Measurements from ENCODE around the gene SNAP25. TPM values are rescaled to one million over a fixed set of nuclear protein-coding genes. Genes with fewer than 3 reads are reported as not detected.

The SNAP25 gene
- total RNA-seq, 1 experiment from 2014 or later: not detected

GRCh38 chr20:10306440-10307358, 88.1 kb downstream of the SNAP25 start:
- Histone ChIP-seq H4K20me1 (ENCODE audit: insufficient read depth) (no peaks in the 10 kb centered on the region), H3K4me3 (no peak overlapping the region), H3K9me2 (ENCODE audit: insufficient read depth) (no peaks in the 10 kb centered on the region), H3K4me2 (peak overlapping the region; percentile 55), H3K27me3 (ENCODE audit: insufficient read depth, low read depth) (no peaks in the 10 kb centered on the region), H2AFZ (no peak overlapping the region), H3K4me1 (replicated peaks; ENCODE audit: insufficient read depth) (peaks cover 59% of the 10 kb centered on the region), H3K27ac (peak overlapping the region; percentile 43), H3F3A (ENCODE audit: insufficient read depth, low read depth) (peaks cover 20% of the 10 kb centered on the region), H3K9me3 (ENCODE audit: insufficient read depth, low read depth) (0 out of 2 replicates have a peak, but pooled peaks cover 2% of the 10 kb centered on the region), H3K79me2 (ENCODE audit: low read depth) (no peaks in the 10 kb centered on the region), H3K36me3 (ENCODE audit: low read depth) (no peaks in the 10 kb centered on the region)
- POLR2A ChIA-PET (ENCODE audit: unreplicated experiment): interaction anchor here (0.5 to 0.7 kb wide), 4 partner anchors 35 to 871 kb away, joined by 3 to 4 read pairs (median 3); partner anchors contain the start of gene SLX4IP
- intact Hi-C loops (cut with micrococcal nuclease; ENCODE audit: unreplicated experiment): loop anchor here (5.0 kb wide), 1 partner anchor 111 kb away; no protein-coding TSS in a partner anchor
- BruUV-seq (replicated peaks): no TSS peak
- CTCF ChIA-PET: no interaction called here
- peak in 1 of 2 experiments; percentile 78 for DNase-seq
- TF ChIP-seq CTCF (conservative IDR thresholded peaks at IDR 0.05) (no peak), EZH2 (IDR thresholded peaks at IDR 0.05; ENCODE audit: low read depth) (no peak)

GRCh38 chr20:10307359-10307735, 88.7 kb downstream of the SNAP25 start:
- POLR2A ChIA-PET (ENCODE audit: unreplicated experiment): interaction anchor here (0.5 to 0.7 kb wide), 4 partner anchors 35 to 871 kb away, joined by 3 to 4 read pairs (median 3); partner anchors contain the start of gene SLX4IP
- H3K27me3 ChIP-seq (ENCODE audit: insufficient read depth, low read depth): no peaks in the 10 kb centered on the region
- peaks cover 59% of the 10 kb centered on the region for H3K4me1 ChIP-seq (replicated peaks; ENCODE audit: insufficient read depth)
- H3K4me3 ChIP-seq: no peak overlapping the region
- CTCF ChIA-PET: no interaction called here
- no peak overlapping the region for H2AFZ ChIP-seq
- 0 out of 2 replicates have a peak, but pooled peaks cover 6% of the 10 kb centered on the region for H3K9me3 ChIP-seq (ENCODE audit: insufficient read depth, low read depth)
- H3K27ac ChIP-seq: no peak overlapping the region
- BruUV-seq (replicated peaks): no TSS peak
- no peak for TF ChIP-seq EZH2 (IDR thresholded peaks at IDR 0.05; ENCODE audit: low read depth)
- no peak for TF ChIP-seq CTCF (conservative IDR thresholded peaks at IDR 0.05)
- H3K4me2 ChIP-seq: peak overlapping the region; percentile 38
- DNase-seq: no peak
- no peaks in the 10 kb centered on the region for H3K79me2 ChIP-seq (ENCODE audit: low read depth)
- intact Hi-C loops (cut with micrococcal nuclease; ENCODE audit: unreplicated experiment): loop anchor here (5.0 kb wide), 1 partner anchor 110 kb away; no protein-coding TSS in a partner anchor
- no peaks in the 10 kb centered on the region for H3K36me3 ChIP-seq (ENCODE audit: low read depth)
- peaks cover 20% of the 10 kb centered on the region for H3F3A ChIP-seq (ENCODE audit: insufficient read depth, low read depth)
- H4K20me1 ChIP-seq (ENCODE audit: insufficient read depth): no peaks in the 10 kb centered on the region
- H3K9me2 ChIP-seq (ENCODE audit: insufficient read depth): no peaks in the 10 kb centered on the region

- no peaks in the 10 kb centered on the region for H3K36me3 ChIP-seq (ENCODE audit: low read depth)
- peaks cover 59% of the 10 kb centered on the region for H3K4me1 ChIP-seq (replicated peaks; ENCODE audit: insufficient read depth)
- no peaks in the 10 kb centered on the region for H4K20me1 ChIP-seq (ENCODE audit: insufficient read depth)
- no peak overlapping the region for H3K27ac ChIP-seq
- H3K9me2 ChIP-seq (ENCODE audit: insufficient read depth): no peaks in the 10 kb centered on the region
- no peak for DNase-seq
- no peak overlapping the region for H2AFZ ChIP-seq
- ChIA-PET POLR2A (ENCODE audit: unreplicated experiment) (no interaction called here), CTCF (interaction anchor here (0.6 kb wide), 1 partner anchor 691 kb away, joined by 10 read pairs; no protein-coding TSS in a partner anchor)
- 0 out of 2 replicates have a peak, but pooled peaks cover 6% of the 10 kb centered on the region for H3K9me3 ChIP-seq (ENCODE audit: insufficient read depth, low read depth)
- TF ChIP-seq CTCF (conservative IDR thresholded peaks at IDR 0.05) (no peak), EZH2 (IDR thresholded peaks at IDR 0.05; ENCODE audit: low read depth) (no peak)
- H3K79me2 ChIP-seq (ENCODE audit: low read depth): no peaks in the 10 kb centered on the region
- BruUV-seq (replicated peaks): no TSS peak
- peaks cover 20% of the 10 kb centered on the region for H3F3A ChIP-seq (ENCODE audit: insufficient read depth, low read depth)
- H3K27me3 ChIP-seq (ENCODE audit: insufficient read depth, low read depth): no peaks in the 10 kb centered on the region
- intact Hi-C loops (cut with micrococcal nuclease; ENCODE audit: unreplicated experiment): loop anchor here (5.0 kb wide), 1 partner anchor 109 kb away; no protein-coding TSS in a partner anchor
- no peak overlapping the region for H3K4me3 ChIP-seq
- 0 out of 2 replicates have a peak overlapping the region, but pooled peaks have one; percentile 43 for H3K4me2 ChIP-seq
Measured at GRCh38 chr20:10308652-10309051, 90.0 kb downstream of the SNAP25 start.

Measured in PC-9 (cell line).